Hematopoietic multipotent progenitor cell treated with erythropoietin and hydrocortisone succinate and interleukin-3 and kit ligand, for 6 days (in vitro differentiated cells): ENCODE measurements around the gene NSRP1.
A peak's percentile ranks its signal among the peaks of the same experiment; 100 is the strongest.
"Not testable (repeated sequence)": the region's sequence is repeated elsewhere in the genome, so short reads cannot be mapped to it uniquely, and the experiment has no call there.

Source experiments
- DNase-seq: peaks from one replicate; pipeline ENCODE4 v3.0.0-alpha.2; 2015

Gene NSRP1

GRCh38 chr17:30225112-30225511, 108.5 kb downstream of the NSRP1 start:
- no peak for DNase-seq

- no peak for DNase-seq
These were observed 109.4 kb downstream of the NSRP1 start for GRCh38 chr17:30225919-30226553.

GRCh38 chr17:30226878-30227277, 110.3 kb downstream of the NSRP1 start:
- DNase-seq: no peak

GRCh38 chr17:30228011-30228410, 111.4 kb downstream of the NSRP1 start:
- no peak for DNase-seq

GRCh38 chr17:30229012-30229411, 112.4 kb downstream of the NSRP1 start:
- DNase-seq: no peak

GRCh38 chr17:30230009-30230408, 113.4 kb downstream of the NSRP1 start:
- not testable (repeated sequence) for DNase-seq

GRCh38 chr17:30230596-30231125, 114.0 kb downstream of the NSRP1 start:
- DNase-seq: no peak

- no peak for DNase-seq
These were observed 115.6 kb downstream of the NSRP1 start for GRCh38 chr17:30232015-30232823.

- DNase-seq: no peak
These were observed 116.3 kb downstream of the NSRP1 start for GRCh38 chr17:30232824-30233427.

- DNase-seq: no peak
These were observed 117.7 kb downstream of the NSRP1 start for GRCh38 chr17:30234296-30234695.

- no peak for DNase-seq
These were observed 118.3 kb downstream of the NSRP1 start for GRCh38 chr17:30234964-30235363.

- DNase-seq: peak; percentile 54
These were observed 119.0 kb downstream of the NSRP1 start, which contains the start of gene SLC6A4 for GRCh38 chr17:30235386-30236296. SLC6A4 (minus strand) TSS chr17:30235697; CDS start chr17:30221958, 13,739 bp downstream.
